ENCODE data around the gene FHOD3. TPM values are rescaled to one million over a fixed set of nuclear protein-coding genes. Genes with fewer than 3 reads are reported as not detected.

Gene FHOD3
- total RNA-seq, 1 experiment from 2014 or later, result 5.0 TPM

GRCh38 chr18:36375118-36375517, 77.6 kb downstream of the FHOD3 start:
- DNase-seq (ENCODE audit: unreplicated experiment), result no peak
- no peaks in the 10 kb centered on the region for H3K36me3 Mint-ChIP-seq (ENCODE audit: insufficient read depth, unreplicated experiment)
- no peaks in the 10 kb centered on the region for H3K27me3 Mint-ChIP-seq (ENCODE audit: insufficient read depth, unreplicated experiment)
- no peak overlapping the region for H3K4me3 Mint-ChIP-seq (ENCODE audit: unreplicated experiment)
- POLR2A ChIA-PET, result no interaction called here
- CTCF ChIA-PET, result no interaction called here
- intact Hi-C loops (cut with micrococcal nuclease), result no loop called here
- BruUV-seq (replicated peaks), result no TSS peak
- no peak overlapping the region for H3K27ac Mint-ChIP-seq (ENCODE audit: low read depth, unreplicated experiment)
- TF ChIP-seq, protein P1, sequence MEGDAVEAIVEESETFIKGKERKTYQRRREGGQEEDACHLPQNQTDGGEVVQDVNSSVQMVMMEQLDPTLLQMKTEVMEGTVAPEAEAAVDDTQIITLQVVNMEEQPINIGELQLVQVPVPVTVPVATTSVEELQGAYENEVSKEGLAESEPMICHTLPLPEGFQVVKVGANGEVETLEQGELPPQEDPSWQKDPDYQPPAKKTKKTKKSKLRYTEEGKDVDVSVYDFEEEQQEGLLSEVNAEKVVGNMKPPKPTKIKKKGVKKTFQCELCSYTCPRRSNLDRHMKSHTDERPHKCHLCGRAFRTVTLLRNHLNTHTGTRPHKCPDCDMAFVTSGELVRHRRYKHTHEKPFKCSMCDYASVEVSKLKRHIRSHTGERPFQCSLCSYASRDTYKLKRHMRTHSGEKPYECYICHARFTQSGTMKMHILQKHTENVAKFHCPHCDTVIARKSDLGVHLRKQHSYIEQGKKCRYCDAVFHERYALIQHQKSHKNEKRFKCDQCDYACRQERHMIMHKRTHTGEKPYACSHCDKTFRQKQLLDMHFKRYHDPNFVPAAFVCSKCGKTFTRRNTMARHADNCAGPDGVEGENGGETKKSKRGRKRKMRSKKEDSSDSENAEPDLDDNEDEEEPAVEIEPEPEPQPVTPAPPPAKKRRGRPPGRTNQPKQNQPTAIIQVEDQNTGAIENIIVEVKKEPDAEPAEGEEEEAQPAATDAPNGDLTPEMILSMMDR (IDR thresholded peaks at IDR 0.05; ENCODE audit: unreplicated experiment), result no peak
- H3K4me1 Mint-ChIP-seq (ENCODE audit: insufficient read depth, unreplicated experiment), result peaks cover 27% of the 10 kb centered on the region
- H3K9me3 Mint-ChIP-seq (ENCODE audit: unreplicated experiment), result no peaks in the 10 kb centered on the region

DNA sequence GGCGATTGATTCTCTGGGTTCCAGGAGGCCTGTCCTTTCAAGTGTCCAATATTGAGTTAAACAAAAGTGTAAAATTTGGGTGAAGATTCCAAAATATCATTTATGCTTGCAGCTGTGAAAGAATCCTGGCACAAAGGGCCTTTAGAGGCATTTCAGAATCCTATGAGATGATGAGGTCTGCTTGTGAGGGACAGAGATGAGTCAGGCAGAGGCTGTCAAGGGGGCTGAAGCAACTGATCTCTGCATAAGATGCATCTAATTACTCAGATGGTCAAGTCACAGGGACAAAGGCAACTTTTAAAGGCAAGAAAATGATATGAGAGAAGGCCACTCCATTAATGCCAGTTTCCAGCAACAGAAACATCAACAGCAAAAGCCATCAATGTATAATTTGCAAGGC, 78.8 kb downstream of the FHOD3 start:
- Mint-ChIP-seq H3K27me3 (ENCODE audit: insufficient read depth, unreplicated experiment) (no peaks in the 10 kb centered on the region), H3K36me3 (ENCODE audit: insufficient read depth, unreplicated experiment) (no peaks in the 10 kb centered on the region), H3K27ac (ENCODE audit: low read depth, unreplicated experiment) (no peak overlapping the region), H3K4me1 (ENCODE audit: insufficient read depth, unreplicated experiment) (peaks cover 27% of the 10 kb centered on the region), H3K9me3 (ENCODE audit: unreplicated experiment) (no peaks in the 10 kb centered on the region), H3K4me3 (ENCODE audit: unreplicated experiment) (no peak overlapping the region)
- CTCF ChIA-PET, result no interaction called here
- intact Hi-C loops (cut with micrococcal nuclease), result no loop called here
- POLR2A ChIA-PET, result no interaction called here
- TF ChIP-seq, protein P1 (IDR thresholded peaks at IDR 0.05; ENCODE audit: unreplicated experiment), result no peak
- no TSS peak for BruUV-seq (replicated peaks)
- DNase-seq (ENCODE audit: unreplicated experiment), result no peak

GRCh38 chr18:36377626-36378025, 80.1 kb downstream of the FHOD3 start:
- Mint-ChIP-seq H3K9me3 (ENCODE audit: unreplicated experiment) (no peaks in the 10 kb centered on the region), H3K4me1 (ENCODE audit: insufficient read depth, unreplicated experiment) (peaks cover 25% of the 10 kb centered on the region), H3K36me3 (ENCODE audit: insufficient read depth, unreplicated experiment) (no peaks in the 10 kb centered on the region), H3K4me3 (ENCODE audit: unreplicated experiment) (no peak overlapping the region), H3K27ac (ENCODE audit: low read depth, unreplicated experiment) (no peak overlapping the region), H3K27me3 (ENCODE audit: insufficient read depth, unreplicated experiment) (no peaks in the 10 kb centered on the region)
- TF ChIP-seq, protein P1 (IDR thresholded peaks at IDR 0.05; ENCODE audit: unreplicated experiment), result no peak
- intact Hi-C loops (cut with micrococcal nuclease), result no loop called here
- CTCF ChIA-PET, result interaction anchor here (0.6 kb wide), 1 partner anchor 167 kb away, joined by 4 read pairs; no protein-coding TSS in a partner anchor
- DNase-seq (ENCODE audit: unreplicated experiment), result no peak
- no TSS peak for BruUV-seq (replicated peaks)
- POLR2A ChIA-PET, result interaction anchor here (0.6 kb wide), 1 partner anchor 36 kb away, joined by 3 read pairs; no protein-coding TSS in a partner anchor

GRCh38 chr18:36378205-36378604, 80.7 kb downstream of the FHOD3 start:
- BruUV-seq (replicated peaks), result no TSS peak
- CTCF ChIA-PET, result no interaction called here

More at GRCh38 chr18:36378205-36378604, 80.7 kb downstream of the FHOD3 start:
- POLR2A ChIA-PET, result no interaction called here
- TF ChIP-seq, protein P1 (IDR thresholded peaks at IDR 0.05; ENCODE audit: unreplicated experiment), result no peak
- Mint-ChIP-seq H3K27me3 (ENCODE audit: insufficient read depth, unreplicated experiment) (no peaks in the 10 kb centered on the region), H3K36me3 (ENCODE audit: insufficient read depth, unreplicated experiment) (no peaks in the 10 kb centered on the region), H3K27ac (ENCODE audit: low read depth, unreplicated experiment) (no peak overlapping the region), H3K9me3 (ENCODE audit: unreplicated experiment) (no peaks in the 10 kb centered on the region), H3K4me1 (ENCODE audit: insufficient read depth, unreplicated experiment) (peaks cover 20% of the 10 kb centered on the region), H3K4me3 (ENCODE audit: unreplicated experiment) (no peak overlapping the region)
- no peak for DNase-seq (ENCODE audit: unreplicated experiment)
- intact Hi-C loops (cut with micrococcal nuclease), result no loop called here
